ENCODE results near the gene CH25H. TPM values are rescaled to one million over a fixed set of nuclear protein-coding genes. Genes with fewer than 3 reads are reported as not detected.
A peak's percentile ranks its signal among the peaks of the same experiment; 100 is the strongest.

Gene CH25H
- total and polyA plus RNA-seq, 2 donors from 2014 or later: 1.2 to 3.2 TPM

DNA sequence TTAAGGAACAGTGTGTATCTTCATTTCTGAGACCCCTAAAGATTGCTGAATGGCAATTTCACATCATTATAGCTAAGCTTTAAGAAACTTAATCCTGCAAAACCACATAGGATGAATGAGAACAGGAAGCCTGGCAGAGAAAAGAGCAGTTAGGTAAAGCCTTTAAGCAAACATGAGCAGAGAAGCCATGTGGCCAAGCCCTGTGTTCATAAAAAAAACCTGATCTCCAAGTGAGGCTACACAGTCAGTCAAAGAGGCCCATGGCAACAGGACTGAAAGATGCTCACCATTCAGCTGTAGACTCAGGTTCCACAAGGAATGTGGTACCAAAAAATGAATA, 35.2 kb upstream of the CH25H start:
- Histone ChIP-seq H3K27me3 (ENCODE audit: control insufficient read depth, insufficient read depth, low read length) (no peaks in the 10 kb centered on the region), H3K36me3 (ENCODE audit: control insufficient read depth in 2 of 3, insufficient read depth in 3 of 3, low read length in 3 of 3) (no peaks in the 10 kb centered on the region), H3K27ac (ENCODE audit: low read depth in 2 of 2, low read length in 2 of 2) (no peak overlapping the region), H3K9me3 (ENCODE audit: control insufficient read depth in 2 of 3, insufficient read depth in 1 of 3, low read length in 3 of 3) (no peaks in the 10 kb centered on the region), H3K4me3 (ENCODE audit: low read length in 3 of 3) (no peak overlapping the region), H3K4me1 (ENCODE audit: control insufficient read depth in 2 of 3, insufficient read depth in 2 of 3, low read depth in 1 of 3, low read length in 3 of 3) (peaks cover 0 to 8% (median 6%) of the 10 kb centered on the region in 3 donors), H3K9ac (ENCODE audit: low read length in 3 of 3) (peak overlapping the region in 1 of 3 donors; percentile 1)
- DNase-seq (no peak), FAIRE-seq (no peak)
- intact Hi-C loops (cut with DNase I): no loop called here
- TF ChIP-seq, protein P1, sequence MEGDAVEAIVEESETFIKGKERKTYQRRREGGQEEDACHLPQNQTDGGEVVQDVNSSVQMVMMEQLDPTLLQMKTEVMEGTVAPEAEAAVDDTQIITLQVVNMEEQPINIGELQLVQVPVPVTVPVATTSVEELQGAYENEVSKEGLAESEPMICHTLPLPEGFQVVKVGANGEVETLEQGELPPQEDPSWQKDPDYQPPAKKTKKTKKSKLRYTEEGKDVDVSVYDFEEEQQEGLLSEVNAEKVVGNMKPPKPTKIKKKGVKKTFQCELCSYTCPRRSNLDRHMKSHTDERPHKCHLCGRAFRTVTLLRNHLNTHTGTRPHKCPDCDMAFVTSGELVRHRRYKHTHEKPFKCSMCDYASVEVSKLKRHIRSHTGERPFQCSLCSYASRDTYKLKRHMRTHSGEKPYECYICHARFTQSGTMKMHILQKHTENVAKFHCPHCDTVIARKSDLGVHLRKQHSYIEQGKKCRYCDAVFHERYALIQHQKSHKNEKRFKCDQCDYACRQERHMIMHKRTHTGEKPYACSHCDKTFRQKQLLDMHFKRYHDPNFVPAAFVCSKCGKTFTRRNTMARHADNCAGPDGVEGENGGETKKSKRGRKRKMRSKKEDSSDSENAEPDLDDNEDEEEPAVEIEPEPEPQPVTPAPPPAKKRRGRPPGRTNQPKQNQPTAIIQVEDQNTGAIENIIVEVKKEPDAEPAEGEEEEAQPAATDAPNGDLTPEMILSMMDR (IDR thresholded peaks at IDR 0.05; ENCODE audit: borderline replicate concordance, extremely low read depth, insufficient read depth): no peak

DNA sequence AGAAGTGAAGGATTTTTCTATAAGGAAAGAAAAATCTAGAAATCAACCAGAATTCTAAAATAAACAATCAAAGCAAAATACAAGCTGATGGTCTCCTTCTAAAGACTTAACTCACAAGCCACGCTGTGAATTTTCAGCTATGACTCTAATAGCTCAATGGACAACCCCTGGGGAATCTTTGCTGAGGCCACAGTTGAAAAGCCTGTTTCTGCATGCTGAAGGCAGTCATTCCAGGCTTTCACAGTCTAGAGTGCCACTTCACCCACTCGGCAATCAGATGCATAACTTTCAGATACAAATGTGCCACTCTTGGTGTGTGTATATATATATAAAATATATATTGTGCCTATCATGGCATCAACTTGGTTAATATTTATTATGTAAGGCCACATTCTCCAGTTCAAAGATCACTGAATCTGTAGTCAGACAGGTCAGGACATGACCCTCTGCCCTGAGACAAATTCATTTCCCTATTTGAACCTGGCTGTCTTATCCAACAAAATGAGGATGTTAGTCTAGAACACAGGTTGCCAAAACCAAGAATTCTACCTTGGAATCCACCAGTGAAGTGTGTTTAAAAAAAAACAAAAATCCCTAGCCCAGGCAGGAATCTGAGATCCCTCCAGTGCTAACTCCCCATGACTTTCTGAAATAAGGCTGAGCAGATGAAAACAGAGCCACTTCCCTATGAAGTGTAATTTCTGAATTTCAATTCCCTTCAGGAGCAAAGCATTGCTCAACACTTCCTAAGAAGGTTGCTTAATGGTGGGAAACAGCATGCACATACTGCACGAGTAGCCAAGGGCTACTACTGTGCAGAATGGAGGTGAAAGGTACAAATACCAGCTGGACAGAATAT, 34.6 kb upstream of the CH25H start:
- no peak for DNase-seq
- Histone ChIP-seq H3K9me3 (ENCODE audit: control insufficient read depth in 2 of 3, insufficient read depth in 1 of 3, low read length in 3 of 3) (no peaks in the 10 kb centered on the region), H3K27ac (ENCODE audit: low read depth in 2 of 2, low read length in 2 of 2) (peak overlapping the region; percentile 29 to 36), H3K9ac (ENCODE audit: low read length in 3 of 3) (peak overlapping the region in 1 of 3 donors; percentile 1), H3K4me3 (ENCODE audit: low read length in 3 of 3) (no peak overlapping the region), H3K36me3 (ENCODE audit: control insufficient read depth in 2 of 3, insufficient read depth in 3 of 3, low read length in 3 of 3) (no peaks in the 10 kb centered on the region), H3K27me3 (ENCODE audit: control insufficient read depth, insufficient read depth, low read length) (no peaks in the 10 kb centered on the region), H3K4me1 (ENCODE audit: control insufficient read depth in 2 of 3, insufficient read depth in 2 of 3, low read depth in 1 of 3, low read length in 3 of 3) (peaks cover 0 to 8% (median 6%) of the 10 kb centered on the region in 3 donors)
- intact Hi-C loops (cut with DNase I): no loop called here
- TF ChIP-seq, protein P1 (IDR thresholded peaks at IDR 0.05; ENCODE audit: borderline replicate concordance, extremely low read depth, insufficient read depth): no peak
- FAIRE-seq: no peak

DNA sequence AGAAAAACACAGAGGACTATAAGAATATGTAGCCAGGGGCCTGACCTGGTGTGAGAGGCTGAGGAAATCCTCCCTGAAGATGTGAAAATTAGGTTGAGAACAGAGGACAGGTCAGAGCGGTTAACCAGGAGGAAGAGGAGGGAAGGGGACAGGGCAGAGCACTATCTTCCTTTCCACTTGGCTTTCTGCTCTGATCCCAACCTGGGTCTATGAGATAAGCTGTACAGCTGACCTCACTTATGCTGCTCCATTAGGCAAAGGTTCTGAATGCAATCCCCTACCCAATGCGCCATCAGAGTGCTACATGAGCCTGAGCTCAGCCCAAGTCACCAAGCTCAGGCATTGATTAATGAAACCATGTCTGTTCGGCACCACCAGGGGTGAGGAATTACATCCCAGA, 33.9 kb upstream of the CH25H start:
- TF ChIP-seq, protein P1 (IDR thresholded peaks at IDR 0.05; ENCODE audit: borderline replicate concordance, extremely low read depth, insufficient read depth): no peak
- peak overlapping the region in 1 of 2 donors; percentile 29 for H3K27ac ChIP-seq (ENCODE audit: low read depth in 2 of 2, low read length in 2 of 2)
- H3K9ac ChIP-seq (ENCODE audit: low read length in 3 of 3): no peak overlapping the region
- intact Hi-C loops (cut with DNase I): no loop called here
- FAIRE-seq: no peak
- DNase-seq: no peak
- H3K36me3 ChIP-seq (ENCODE audit: control insufficient read depth in 2 of 3, insufficient read depth in 3 of 3, low read length in 3 of 3): no peaks in the 10 kb centered on the region
- H3K4me3 ChIP-seq (ENCODE audit: low read length in 3 of 3): no peak overlapping the region
- no peaks in the 10 kb centered on the region for H3K27me3 ChIP-seq (ENCODE audit: control insufficient read depth, insufficient read depth, low read length)
- peaks cover 0 to 8% (median 6%) of the 10 kb centered on the region in 3 donors for H3K4me1 ChIP-seq (ENCODE audit: control insufficient read depth in 2 of 3, insufficient read depth in 2 of 3, low read depth in 1 of 3, low read length in 3 of 3)
- H3K9me3 ChIP-seq (ENCODE audit: control insufficient read depth in 2 of 3, insufficient read depth in 1 of 3, low read length in 3 of 3): no peaks in the 10 kb centered on the region

Data from kidney (tissue), 14 donors.